Astrocyte (in vitro differentiated cells and primary cell): ENCODE measurements around the gene DDO.

Experiments
- EZH2 ChIP-seq: IDR thresholded peaks from 2 replicates; pipeline ENCODE4 v1.6.1; 2012; ENCODE audit warnings: mild to moderate bottlenecking, low read length, inconsistent platforms; ENCODE audit not compliant: insufficient read depth
- TF ChIP-seq, protein P1 (sequence below): IDR thresholded peaks from 2 replicates; pipeline ENCODE4 v1.5.1; 2011; ENCODE audit warnings: low read depth, mild to moderate bottlenecking, inconsistent platforms, low read length, moderate library complexity; ENCODE audit not compliant: insufficient read depth

DNA sequence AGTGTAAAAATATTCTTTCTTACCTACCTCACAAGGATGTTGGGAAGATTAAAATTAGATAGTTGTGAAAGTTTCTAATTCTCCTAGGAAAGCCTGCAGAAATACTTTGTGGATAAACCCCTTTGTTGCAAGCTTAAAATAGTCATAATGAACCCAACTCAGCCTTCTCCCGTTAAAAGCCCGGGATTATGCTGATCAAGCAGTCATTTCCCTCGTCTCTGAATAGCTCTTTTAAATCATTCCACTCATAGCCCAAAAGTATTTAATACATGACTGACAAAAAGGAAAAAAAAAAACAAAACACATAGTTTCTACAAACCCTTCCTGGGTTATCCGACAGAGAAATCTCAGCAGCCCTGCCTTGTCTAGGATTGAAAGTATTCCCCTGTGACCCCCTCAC, 46.3 kb downstream of the DDO start:
- TF ChIP-seq, protein P1, sequence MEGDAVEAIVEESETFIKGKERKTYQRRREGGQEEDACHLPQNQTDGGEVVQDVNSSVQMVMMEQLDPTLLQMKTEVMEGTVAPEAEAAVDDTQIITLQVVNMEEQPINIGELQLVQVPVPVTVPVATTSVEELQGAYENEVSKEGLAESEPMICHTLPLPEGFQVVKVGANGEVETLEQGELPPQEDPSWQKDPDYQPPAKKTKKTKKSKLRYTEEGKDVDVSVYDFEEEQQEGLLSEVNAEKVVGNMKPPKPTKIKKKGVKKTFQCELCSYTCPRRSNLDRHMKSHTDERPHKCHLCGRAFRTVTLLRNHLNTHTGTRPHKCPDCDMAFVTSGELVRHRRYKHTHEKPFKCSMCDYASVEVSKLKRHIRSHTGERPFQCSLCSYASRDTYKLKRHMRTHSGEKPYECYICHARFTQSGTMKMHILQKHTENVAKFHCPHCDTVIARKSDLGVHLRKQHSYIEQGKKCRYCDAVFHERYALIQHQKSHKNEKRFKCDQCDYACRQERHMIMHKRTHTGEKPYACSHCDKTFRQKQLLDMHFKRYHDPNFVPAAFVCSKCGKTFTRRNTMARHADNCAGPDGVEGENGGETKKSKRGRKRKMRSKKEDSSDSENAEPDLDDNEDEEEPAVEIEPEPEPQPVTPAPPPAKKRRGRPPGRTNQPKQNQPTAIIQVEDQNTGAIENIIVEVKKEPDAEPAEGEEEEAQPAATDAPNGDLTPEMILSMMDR = no peak
- no peak for TF ChIP-seq EZH2
